SK-N-SH treated with all-trans-retinoic acid at 6 μM for 48 hours (cell line): ENCODE data around the gene KRT86.

Experiments used
- ESRRG ChIP-seq: fragments of 250-450 bp; sonication (Bioruptor Pico); IDR thresholded peaks from 2 replicates; pipeline ENCODE4 v1.6.1; 2021; ENCODE audit warnings: mild to moderate bottlenecking
- PATZ1 ChIP-seq: fragments of 250-450 bp; sonication (Bioruptor Pico); IDR thresholded peaks from 2 replicates; pipeline ENCODE4 v1.8.0; 2020; ENCODE audit warnings: mild to moderate bottlenecking, moderate library complexity, borderline replicate concordance
- RARB ChIP-seq: fragments of 250-450 bp; sonication (Bioruptor Pico); IDR thresholded peaks from 2 replicates; pipeline ENCODE4 v1.8.0; 2021; ENCODE audit warnings: mild to moderate bottlenecking, moderate library complexity
- ZNF70 ChIP-seq: fragments of 450-650 bp; formaldehyde crosslinking; IDR thresholded peaks from 2 replicates; pipeline ENCODE4 v1.5.0; 2020; ENCODE audit warnings: mild to moderate bottlenecking, moderate library complexity
- TF ChIP-seq, protein P1 (sequence below): fragments of 250-450 bp; sonication (Bioruptor Pico); IDR thresholded peaks from 2 replicates; pipeline ENCODE4 v1.5.1; 2020; ENCODE audit warnings: low read depth, mild to moderate bottlenecking, moderate library complexity

DNA sequence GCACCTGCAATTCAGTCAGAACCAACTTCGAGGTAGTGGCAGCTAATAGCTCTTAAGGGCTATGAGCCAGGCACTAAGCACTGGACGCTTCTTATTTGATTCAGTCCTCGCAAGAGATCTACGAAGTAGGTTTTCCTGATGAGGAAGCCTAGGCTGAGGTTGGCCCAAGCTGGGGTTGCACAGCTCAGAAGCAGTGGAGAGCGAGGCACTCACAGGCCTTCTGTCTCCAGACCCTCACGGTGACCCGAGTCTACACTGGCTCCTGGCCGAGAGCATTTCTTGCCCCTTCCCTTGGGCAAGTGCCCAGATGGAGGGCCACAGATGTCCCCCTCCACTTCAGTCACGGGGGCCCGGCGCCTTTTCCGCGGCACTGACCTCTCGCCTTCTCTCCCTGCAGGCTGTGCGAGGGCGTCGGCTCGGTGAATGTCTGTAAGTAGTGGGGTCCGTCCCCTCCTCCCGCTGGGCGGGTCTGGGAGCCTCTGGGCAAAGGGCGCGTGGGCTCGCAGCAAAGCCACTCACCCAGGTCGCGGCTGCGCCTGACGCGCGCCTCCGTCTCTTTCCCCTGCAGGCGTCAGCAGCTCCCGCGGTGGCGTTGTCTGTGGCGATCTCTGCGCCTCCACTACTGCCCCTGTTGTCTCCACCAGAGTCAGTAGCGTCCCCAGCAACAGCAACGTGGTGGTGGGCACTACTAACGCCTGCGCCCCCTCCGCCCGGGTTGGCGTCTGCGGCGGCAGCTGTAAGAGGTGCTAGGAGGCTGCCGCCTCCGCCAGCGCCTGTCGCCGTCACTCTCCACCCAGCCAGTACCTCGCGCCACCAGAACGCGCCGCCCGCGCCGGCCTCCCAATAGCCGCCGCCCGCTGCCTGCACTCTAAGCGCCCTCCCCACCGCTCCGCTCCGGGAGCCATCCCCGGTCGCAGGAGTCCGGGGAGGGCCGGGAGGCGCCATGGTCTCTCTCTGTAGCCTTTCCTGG is 33.7 kb downstream of the KRT86 start:
- TF ChIP-seq RARB (CRISPR knock-in tag) (no peak), ZNF70 (CRISPR knock-in tag) (no peak), PATZ1 (no peak), ESRRG (no peak)
- TF ChIP-seq, protein P1, sequence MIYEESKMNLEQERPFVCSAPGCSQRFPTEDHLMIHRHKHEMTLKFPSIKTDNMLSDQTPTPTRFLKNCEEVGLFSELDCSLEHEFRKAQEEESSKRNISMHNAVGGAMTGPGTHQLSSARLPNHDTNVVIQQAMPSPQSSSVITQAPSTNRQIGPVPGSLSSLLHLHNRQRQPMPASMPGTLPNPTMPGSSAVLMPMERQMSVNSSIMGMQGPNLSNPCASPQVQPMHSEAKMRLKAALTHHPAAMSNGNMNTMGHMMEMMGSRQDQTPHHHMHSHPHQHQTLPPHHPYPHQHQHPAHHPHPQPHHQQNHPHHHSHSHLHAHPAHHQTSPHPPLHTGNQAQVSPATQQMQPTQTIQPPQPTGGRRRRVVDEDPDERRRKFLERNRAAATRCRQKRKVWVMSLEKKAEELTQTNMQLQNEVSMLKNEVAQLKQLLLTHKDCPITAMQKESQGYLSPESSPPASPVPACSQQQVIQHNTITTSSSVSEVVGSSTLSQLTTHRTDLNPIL (CRISPR knock-in tag) = no peak
